Spleen (tissue), 7 donors: ENCODE data around the gene MEIS2.

Experiments
- POLR2A ChIP-seq, 3 donors: fragments of 450-650 bp; IDR thresholded peaks; one replicate each; pipeline ENCODE4 v1.5.1; 2017; ENCODE audit warnings: antibody characterized with exemption in 3 of 3, mild to moderate bottlenecking in 1 of 3
- TF ChIP-seq, protein P1 (sequence below), 11 experiments: fragments of 200-600 bp in 7 of 11; fragments of 450-650 bp in 4 of 11; sonication (generic) in 4 of 11; IDR thresholded peaks in 8 of 11; conservative IDR thresholded peaks in 3 of 11; 1 replicate in 7 of 11; 2 replicates in 4 of 11; pipeline versions ENCODE4 v1.4.0 to v1.8.0; 2016 to 2021; ENCODE audit warnings: antibody characterized with exemption in 11 of 11, inconsistent platforms in 4 of 11, mild to moderate bottlenecking in 1 of 11
- donor health status: DM: no; HTN: no; CAD: no; lungs with moderate emphysema.
- donor health status: DM: no; HTN: no; CAD: no.
- donor health status: DM: no; HTN: no; CAD: no.

GRCh38 chr15:37078566-37078965 is 21.8 kb downstream of the MEIS2 start:
- TF ChIP-seq, protein P1, sequence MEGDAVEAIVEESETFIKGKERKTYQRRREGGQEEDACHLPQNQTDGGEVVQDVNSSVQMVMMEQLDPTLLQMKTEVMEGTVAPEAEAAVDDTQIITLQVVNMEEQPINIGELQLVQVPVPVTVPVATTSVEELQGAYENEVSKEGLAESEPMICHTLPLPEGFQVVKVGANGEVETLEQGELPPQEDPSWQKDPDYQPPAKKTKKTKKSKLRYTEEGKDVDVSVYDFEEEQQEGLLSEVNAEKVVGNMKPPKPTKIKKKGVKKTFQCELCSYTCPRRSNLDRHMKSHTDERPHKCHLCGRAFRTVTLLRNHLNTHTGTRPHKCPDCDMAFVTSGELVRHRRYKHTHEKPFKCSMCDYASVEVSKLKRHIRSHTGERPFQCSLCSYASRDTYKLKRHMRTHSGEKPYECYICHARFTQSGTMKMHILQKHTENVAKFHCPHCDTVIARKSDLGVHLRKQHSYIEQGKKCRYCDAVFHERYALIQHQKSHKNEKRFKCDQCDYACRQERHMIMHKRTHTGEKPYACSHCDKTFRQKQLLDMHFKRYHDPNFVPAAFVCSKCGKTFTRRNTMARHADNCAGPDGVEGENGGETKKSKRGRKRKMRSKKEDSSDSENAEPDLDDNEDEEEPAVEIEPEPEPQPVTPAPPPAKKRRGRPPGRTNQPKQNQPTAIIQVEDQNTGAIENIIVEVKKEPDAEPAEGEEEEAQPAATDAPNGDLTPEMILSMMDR (IDR thresholded peaks at IDR 0.05 in 8 of 11, conservative IDR thresholded peaks at IDR 0.05 in 3 of 11): no peak
- TF ChIP-seq POLR2A (IDR thresholded peaks at IDR 0.05): no peak
